Right lobe of liver (tissue), 4 donors: Measurements from ENCODE around the gene MED14.

Experiments used
- POLR2A ChIP-seq: fragments of 450-650 bp; IDR thresholded peaks from one replicate; pipeline ENCODE4 v1.6.1; 2017; ENCODE audit warnings: antibody characterized with exemption, mild to moderate bottlenecking
- TF ChIP-seq, protein P1 (sequence below), 4 donors: fragments of 200-600 bp in 3 of 4; fragments of 450-650 bp in 1 of 4; IDR thresholded peaks; one replicate each; pipeline versions ENCODE4 v1.5.1 to v1.8.0; 2016 to 2022; ENCODE audit warnings: antibody characterized with exemption in 4 of 4, mild to moderate bottlenecking in 2 of 4
- donor health status: DM: no; HTN: no; CAD: no.
- donor health status: DM: no; HTN: no; CAD: no.
- donor health status: DM: no; HTN: yes; CAD: no.

DNA sequence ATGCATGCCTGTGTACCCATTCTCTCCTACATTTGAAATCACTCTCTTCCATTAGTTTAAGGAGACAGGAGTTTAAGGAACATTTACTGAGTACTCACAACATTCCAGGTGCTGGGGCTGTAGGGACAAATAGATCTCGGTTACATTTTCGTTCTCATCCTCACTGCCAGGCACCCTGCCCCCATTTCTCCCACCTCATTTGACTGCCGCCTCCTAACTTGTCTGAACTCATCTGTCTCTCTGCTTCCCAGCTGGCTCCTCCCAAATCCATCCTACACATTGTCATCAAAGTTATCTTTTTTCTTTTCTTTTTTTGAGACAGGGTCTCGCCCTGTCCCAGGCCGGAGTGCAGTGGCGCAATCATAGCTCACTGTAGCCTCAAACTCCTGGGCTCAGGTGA is 131.9 kb downstream of the MED14 start:
- TF ChIP-seq POLR2A: no peak
- TF ChIP-seq, protein P1, sequence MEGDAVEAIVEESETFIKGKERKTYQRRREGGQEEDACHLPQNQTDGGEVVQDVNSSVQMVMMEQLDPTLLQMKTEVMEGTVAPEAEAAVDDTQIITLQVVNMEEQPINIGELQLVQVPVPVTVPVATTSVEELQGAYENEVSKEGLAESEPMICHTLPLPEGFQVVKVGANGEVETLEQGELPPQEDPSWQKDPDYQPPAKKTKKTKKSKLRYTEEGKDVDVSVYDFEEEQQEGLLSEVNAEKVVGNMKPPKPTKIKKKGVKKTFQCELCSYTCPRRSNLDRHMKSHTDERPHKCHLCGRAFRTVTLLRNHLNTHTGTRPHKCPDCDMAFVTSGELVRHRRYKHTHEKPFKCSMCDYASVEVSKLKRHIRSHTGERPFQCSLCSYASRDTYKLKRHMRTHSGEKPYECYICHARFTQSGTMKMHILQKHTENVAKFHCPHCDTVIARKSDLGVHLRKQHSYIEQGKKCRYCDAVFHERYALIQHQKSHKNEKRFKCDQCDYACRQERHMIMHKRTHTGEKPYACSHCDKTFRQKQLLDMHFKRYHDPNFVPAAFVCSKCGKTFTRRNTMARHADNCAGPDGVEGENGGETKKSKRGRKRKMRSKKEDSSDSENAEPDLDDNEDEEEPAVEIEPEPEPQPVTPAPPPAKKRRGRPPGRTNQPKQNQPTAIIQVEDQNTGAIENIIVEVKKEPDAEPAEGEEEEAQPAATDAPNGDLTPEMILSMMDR (IDR thresholded peaks at IDR 0.05): no peak
